Loucy (cell line): ENCODE measurements around the gene MBNL3.

Experiments
- H2AFZ ChIP-seq: fragments of 200-600 bp; sonication (generic); 2 replicates; pipeline ENCODE4 v1.6.0; 2016; ENCODE audit warnings: antibody characterized with exemption, mild to moderate bottlenecking, low read length, moderate library complexity
- H3F3A ChIP-seq: fragments of 200-600 bp; 2 replicates; pipeline ENCODE4 v1.6.0; 2016; ENCODE audit warnings: antibody characterized with exemption, low read depth, mild to moderate bottlenecking
- H3K27me3 ChIP-seq: fragments of 200-600 bp; sonication (generic); 2 replicates; pipeline ENCODE4 v1.6.1; 2014; ENCODE audit warnings: low read length, mild to moderate bottlenecking; ENCODE audit not compliant: insufficient read depth, poor library complexity, severe bottlenecking
- H3K36me3 ChIP-seq: fragments of 200-600 bp; sonication (generic); 2 replicates; pipeline ENCODE4 v1.6.1; 2016; ENCODE audit warnings: low read length; ENCODE audit not compliant: insufficient read depth
- H3K4me1 ChIP-seq: fragments of 200-600 bp; sonication (generic); 2 replicates; pipeline ENCODE4 v1.5.1; 2014; ENCODE audit warnings: low read length, mild to moderate bottlenecking; ENCODE audit not compliant: insufficient read depth, poor library complexity, severe bottlenecking
- H3K4me2 ChIP-seq: fragments of 200-600 bp; sonication (generic); 2 replicates; pipeline ENCODE4 v1.6.0; 2014; ENCODE audit warnings: antibody characterized with exemption, low read length, low read depth, mild to moderate bottlenecking; ENCODE audit not compliant: poor library complexity, severe bottlenecking
- H3K4me3 ChIP-seq: fragments of 200-600 bp; sonication (generic); 2 replicates; pipeline ENCODE4 v1.5.1; 2014; ENCODE audit warnings: low read length, mild to moderate bottlenecking, mixed read lengths; ENCODE audit not compliant: poor library complexity, severe bottlenecking
- H3K79me2 ChIP-seq: fragments of 200-600 bp; sonication (generic); 2 replicates; pipeline ENCODE4 v1.6.1; 2014; ENCODE audit warnings: low read length; ENCODE audit not compliant: insufficient read depth
- H3K9ac ChIP-seq: fragments of 200-600 bp; sonication (generic); 2 replicates; pipeline ENCODE4 v1.6.0; 2014; ENCODE audit warnings: mild to moderate bottlenecking, low read depth, low read length, moderate library complexity; ENCODE audit not compliant: poor library complexity, severe bottlenecking
- H3K9me2 ChIP-seq: fragments of 200-600 bp; sonication (generic); replicated peaks from 2 replicates; pipeline ENCODE4 v1.6.1; 2016; ENCODE audit warnings: low read depth, low read length, mixed read lengths
- H3K9me3 ChIP-seq: fragments of 200-600 bp; sonication (generic); 2 replicates; pipeline ENCODE4 v1.6.1; 2014; ENCODE audit warnings: mild to moderate bottlenecking, antibody characterized with exemption, low read length, low read depth; ENCODE audit not compliant: insufficient read depth
- H4K20me1 ChIP-seq: fragments of 200-600 bp; sonication (generic); 2 replicates; pipeline ENCODE4 v1.6.0; 2014; ENCODE audit warnings: antibody characterized with exemption, low read length, mild to moderate bottlenecking; ENCODE audit not compliant: insufficient read depth, poor library complexity, severe bottlenecking
- CTCF ChIP-seq: fragments of 200-600 bp; sonication (generic); conservative IDR thresholded peaks from 2 replicates; pipeline ENCODE4 v1.5.1; 2014; ENCODE audit warnings: mild to moderate bottlenecking, antibody characterized with exemption, low read length
- EZH2phosphoT487 ChIP-seq: fragments of 200-600 bp; IDR thresholded peaks from 2 replicates; pipeline ENCODE4 v1.6.1; 2018; ENCODE audit warnings: antibody characterized with exemption, mild to moderate bottlenecking, moderate library complexity, borderline replicate concordance

Gene MBNL3

GRCh38 chrX:132389480-132389879, 99.4 kb downstream of the MBNL3 start:
- no peak for TF ChIP-seq CTCF
- no peak for TF ChIP-seq EZH2phosphoT487
- Histone ChIP-seq H3K4me1 (no peaks in the 10 kb centered on the region), H3K4me2 (no peak overlapping the region), H3F3A (no peaks in the 10 kb centered on the region), H2AFZ (no peak overlapping the region), H3K9me3 (no peaks in the 10 kb centered on the region), H3K4me3 (no peak overlapping the region), H3K27me3 (no peaks in the 10 kb centered on the region), H3K36me3 (no peaks in the 10 kb centered on the region), H3K9ac (no peak overlapping the region), H3K9me2 (no peaks in the 10 kb centered on the region), H4K20me1 (no peaks in the 10 kb centered on the region), H3K79me2 (no peaks in the 10 kb centered on the region)

GRCh38 chrX:132388371-132388770, 100.5 kb downstream of the MBNL3 start:
- Histone ChIP-seq H3F3A (no peaks in the 10 kb centered on the region), H3K4me1 (no peaks in the 10 kb centered on the region), H3K9me2 (no peaks in the 10 kb centered on the region), H3K27me3 (no peaks in the 10 kb centered on the region), H3K9me3 (no peaks in the 10 kb centered on the region), H3K4me3 (no peak overlapping the region), H3K4me2 (no peak overlapping the region), H2AFZ (no peak overlapping the region), H3K9ac (no peak overlapping the region), H3K79me2 (no peaks in the 10 kb centered on the region), H3K36me3 (no peaks in the 10 kb centered on the region), H4K20me1 (no peaks in the 10 kb centered on the region)
- TF ChIP-seq CTCF (no peak), EZH2phosphoT487 (no peak)

- no peak overlapping the region for H3K4me2 ChIP-seq
- H2AFZ ChIP-seq: no peak overlapping the region
- H3K36me3 ChIP-seq: no peaks in the 10 kb centered on the region
- no peak overlapping the region for H3K9ac ChIP-seq
- H3F3A ChIP-seq: no peaks in the 10 kb centered on the region
- H4K20me1 ChIP-seq: no peaks in the 10 kb centered on the region
- no peaks in the 10 kb centered on the region for H3K27me3 ChIP-seq
- H3K9me2 ChIP-seq: no peaks in the 10 kb centered on the region
- no peaks in the 10 kb centered on the region for H3K4me1 ChIP-seq
- H3K4me3 ChIP-seq: no peak overlapping the region
- TF ChIP-seq CTCF (no peak), EZH2phosphoT487 (no peak)
- no peaks in the 10 kb centered on the region for H3K79me2 ChIP-seq
- H3K9me3 ChIP-seq: no peaks in the 10 kb centered on the region
Measured at GRCh38 chrX:132384301-132384700, 104.5 kb downstream of the MBNL3 start.
